Subcutaneous abdominal adipose tissue (tissue), 5 donors: ENCODE results near the gene ZNF823.
"Not testable (repeated sequence)": the region's sequence is repeated elsewhere in the genome, so short reads cannot be mapped to it uniquely, and the experiment has no call there.

Experiments used
- H3K27ac ChIP-seq: one replicate; pipeline ENCODE4 v1.7.0; 2013; ENCODE audit warnings: low read depth, mild to moderate bottlenecking, inconsistent platforms, low read length, moderate library complexity
- H3K27me3 ChIP-seq, 5 donors: one replicate each; pipeline ENCODE4 v1.7.0; 2013; ENCODE audit warnings: low read length in 5 of 5, inconsistent platforms in 1 of 5; ENCODE audit not compliant: control insufficient read depth in 5 of 5, insufficient read depth in 4 of 5
- H3K36me3 ChIP-seq, 5 donors: one replicate each; pipeline ENCODE4 v1.7.0; 2013; ENCODE audit warnings: low read length in 5 of 5; ENCODE audit not compliant: control insufficient read depth in 5 of 5, insufficient read depth in 5 of 5
- H3K4me1 ChIP-seq, 5 donors: one replicate each; pipeline ENCODE4 v1.7.0; 2013; ENCODE audit warnings: low read length in 5 of 5, mild to moderate bottlenecking in 3 of 5, moderate library complexity in 1 of 5; ENCODE audit not compliant: control insufficient read depth in 5 of 5, insufficient read depth in 5 of 5
- H3K4me3 ChIP-seq, 5 donors: one replicate each; pipeline ENCODE4 v1.7.0; 2013; ENCODE audit warnings: low read length in 5 of 5, low read depth in 1 of 5
- H3K9ac ChIP-seq, 5 donors: one replicate each; pipeline ENCODE4 v1.7.0; 2013; ENCODE audit warnings: low read length in 5 of 5, mild to moderate bottlenecking in 4 of 5, moderate library complexity in 3 of 5
- H3K9me3 ChIP-seq, 5 donors: one replicate each; pipeline ENCODE4 v1.7.0; 2013; ENCODE audit warnings: low read length in 5 of 5; ENCODE audit not compliant: control insufficient read depth in 5 of 5
- donor health status: healthy.
- donor health status: healthy.
- donor health status: healthy.
- donor health status: healthy.
- donor health status: healthy.

The ZNF823 gene

GRCh38 chr19:11685676-11686650 lies 52.8 kb downstream of the ZNF823 start:
- Histone ChIP-seq H3K9ac (no peak overlapping the region), H3K4me1 (peaks cover 0 to 2% (median 0%) of the 10 kb centered on the region in 5 donors), H3K36me3 (peaks cover 0 to 14% (median 4%) of the 10 kb centered on the region in 5 donors), H3K27ac (no peak overlapping the region), H3K27me3 (no peaks in the 10 kb centered on the region), H3K4me3 (peak overlapping the region in 2 of 5 donors; percentile 6 to 7), H3K9me3 (peaks cover 16 to 40% (median 29%) of the 10 kb centered on the region in 5 donors)

DNA sequence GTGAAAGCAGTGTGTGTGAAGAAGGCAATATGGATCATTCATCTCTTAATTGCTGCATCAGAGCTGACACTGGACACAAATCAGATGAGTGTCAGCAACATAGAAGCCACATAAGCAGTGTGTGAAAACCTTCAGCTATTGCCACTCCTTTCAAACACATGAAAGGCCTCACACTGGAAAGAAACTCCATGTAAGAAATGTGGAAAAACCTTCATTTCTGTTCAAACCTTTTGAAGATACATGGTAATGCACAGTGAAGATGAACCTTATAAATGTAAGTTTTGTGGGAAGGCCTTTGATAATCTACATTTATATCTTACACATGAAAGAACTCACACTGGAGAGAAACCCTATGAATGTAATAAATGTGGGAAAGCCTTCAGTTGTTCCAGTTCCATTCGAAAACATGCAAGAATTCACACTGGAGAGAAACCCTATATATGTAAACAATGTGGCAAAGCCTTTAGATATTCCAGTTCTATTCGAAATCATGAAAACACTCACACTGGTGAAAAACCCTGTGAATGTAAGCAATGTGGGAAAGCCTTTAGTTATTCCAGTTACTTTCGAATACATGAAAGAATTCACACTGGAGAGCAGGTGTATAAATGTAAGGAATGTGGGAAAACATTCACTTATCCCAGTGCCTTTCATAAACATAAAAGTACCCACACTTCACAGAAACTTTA lies 53.6 kb downstream of the ZNF823 start:
- peaks cover 0 to 2% (median 0%) of the 10 kb centered on the region in 5 donors for H3K4me1 ChIP-seq
- H3K27me3 ChIP-seq: no peaks in the 10 kb centered on the region
- H3K4me3 ChIP-seq: peak overlapping the region in 3 of 5 donors; percentile 7 to 32 (median 13)
- no peak overlapping the region for H3K27ac ChIP-seq
- peaks cover 17 to 49% (median 37%) of the 10 kb centered on the region in 5 donors for H3K9me3 ChIP-seq
- peaks cover 0 to 15% (median 4%) of the 10 kb centered on the region in 5 donors for H3K36me3 ChIP-seq
- no peak overlapping the region for H3K9ac ChIP-seq

GRCh38 chr19:11680689-11681302 lies 58.0 kb downstream of the ZNF823 start:
- H3K27ac ChIP-seq: no peak overlapping the region
- peaks cover 0 to 2% (median 0%) of the 10 kb centered on the region in 5 donors for H3K4me1 ChIP-seq
- peaks cover 0 to 13% (median 4%) of the 10 kb centered on the region in 5 donors for H3K36me3 ChIP-seq
- peaks cover 13 to 41% (median 31%) of the 10 kb centered on the region in 5 donors for H3K9me3 ChIP-seq
- no peak overlapping the region for H3K4me3 ChIP-seq
- H3K27me3 ChIP-seq: no peaks in the 10 kb centered on the region
- no peak overlapping the region for H3K9ac ChIP-seq

DNA sequence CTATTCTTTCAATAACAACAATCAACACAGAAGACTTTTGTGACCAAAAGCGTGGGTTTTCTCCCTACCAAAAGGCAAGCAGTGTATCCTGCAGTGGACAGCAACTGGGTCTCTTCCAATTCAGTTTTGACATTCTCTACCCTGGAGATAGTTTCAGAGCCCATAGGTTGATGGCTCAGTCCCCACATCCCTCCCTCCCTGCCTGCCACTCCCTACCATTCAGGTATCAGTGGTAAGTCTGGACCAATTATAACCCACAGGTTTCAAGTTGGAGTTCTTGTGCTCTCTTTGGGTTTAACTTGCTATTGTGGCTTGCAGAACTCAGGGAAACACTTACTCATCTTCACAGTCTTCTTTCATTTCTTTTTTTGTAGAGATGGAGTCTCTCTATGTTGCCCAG lies 60.2 kb downstream of the ZNF823 start:
- Histone ChIP-seq H3K36me3 (peaks cover 0 to 8% (median 0%) of the 10 kb centered on the region in 5 donors), H3K27ac (no peak overlapping the region), H3K4me1 (peaks cover 0 to 16% (median 8%) of the 10 kb centered on the region in 5 donors), H3K9me3 (peaks cover 2 to 21% (median 14%) of the 10 kb centered on the region in 5 donors), H3K4me3 (no peak overlapping the region), H3K27me3 (peaks cover 0 to 8% (median 7%) of the 10 kb centered on the region in 5 donors), H3K9ac (no peak overlapping the region)

- Histone ChIP-seq H3K4me1 (peaks cover 0 to 20% (median 11%) of the 10 kb centered on the region in 5 donors), H3K9me3 (peaks cover 2 to 18% (median 14%) of the 10 kb centered on the region in 5 donors)
- H3K9ac ChIP-seq, H3K27me3 ChIP-seq, H3K4me3 ChIP-seq, H3K36me3 ChIP-seq, H3K27ac ChIP-seq: not testable (repeated sequence)
These were observed 61.8 kb downstream of the ZNF823 start for GRCh38 chr19:11676661-11677600.

DNA sequence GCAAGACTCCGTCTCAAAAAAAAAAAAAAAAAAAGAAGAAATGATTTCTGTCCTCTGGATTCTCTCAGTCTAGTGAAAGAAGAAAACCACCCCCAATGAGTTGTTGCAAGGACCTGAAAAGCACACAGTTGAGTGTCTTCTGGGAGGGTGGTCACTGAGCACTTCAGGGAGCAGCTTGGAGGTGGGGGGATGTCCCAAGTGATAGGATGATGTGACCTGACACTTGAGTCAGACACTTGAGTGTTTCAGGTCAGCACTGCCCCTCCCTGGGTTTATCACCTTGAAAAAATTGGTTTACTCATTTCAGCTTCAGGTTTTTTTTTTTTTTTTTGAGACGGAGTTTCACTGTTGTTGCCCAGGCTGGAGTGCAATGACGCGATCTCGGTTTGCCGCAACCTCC lies 63.2 kb downstream of the ZNF823 start:
- Histone ChIP-seq H3K27me3 (peaks cover 0 to 8% (median 7%) of the 10 kb centered on the region in 5 donors), H3K4me1 (peaks cover 0 to 20% (median 11%) of the 10 kb centered on the region in 5 donors), H3K9ac (no peak overlapping the region), H3K36me3 (peaks cover 0 to 3% (median 0%) of the 10 kb centered on the region in 5 donors), H3K4me3 (no peak overlapping the region), H3K9me3 (peaks cover 0 to 10% (median 8%) of the 10 kb centered on the region in 5 donors), H3K27ac (no peak overlapping the region)

DNA sequence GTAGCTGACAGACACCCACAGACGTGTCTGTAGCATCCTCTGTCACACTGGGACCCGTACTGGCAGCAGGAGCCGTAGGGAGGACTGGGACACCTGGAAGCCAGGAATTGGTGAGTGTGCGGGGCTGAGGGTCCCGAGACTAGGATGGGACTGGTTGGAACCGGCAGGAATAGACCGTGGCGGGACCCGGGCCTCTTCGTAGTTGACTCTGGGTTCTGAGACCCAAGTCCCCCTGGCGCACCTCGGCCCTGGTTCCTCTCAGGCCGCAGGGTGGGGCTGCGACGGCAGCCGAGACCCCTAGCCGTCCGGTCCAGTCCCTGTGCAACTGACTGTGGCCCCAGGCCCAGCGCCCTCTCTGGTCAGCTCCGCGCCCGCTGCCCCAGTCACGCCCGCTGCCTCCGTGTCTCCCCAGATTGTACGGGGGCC lies 64.7 kb downstream of the ZNF823 start:
- peaks cover 0 to 20% (median 11%) of the 10 kb centered on the region in 5 donors for H3K4me1 ChIP-seq
- no peaks in the 10 kb centered on the region for H3K9me3 ChIP-seq
- no peak overlapping the region for H3K27ac ChIP-seq
- H3K36me3 ChIP-seq: no peaks in the 10 kb centered on the region
- H3K4me3 ChIP-seq: peak overlapping the region; percentile 60 to 83 (median 74)
- H3K27me3 ChIP-seq: peaks cover 0 to 8% (median 7%) of the 10 kb centered on the region in 5 donors
- H3K9ac ChIP-seq: peak overlapping the region in 2 of 5 donors; percentile 43 to 61

- H3K9ac ChIP-seq: peak overlapping the region in 2 of 5 donors; percentile 43 to 61
- no peaks in the 10 kb centered on the region for H3K9me3 ChIP-seq
These were observed 65.1 kb downstream of the ZNF823 start for GRCh38 chr19:11673608-11674041.

More at GRCh38 chr19:11673608-11674041, 65.1 kb downstream of the ZNF823 start:
- no peak overlapping the region for H3K27ac ChIP-seq
- H3K4me3 ChIP-seq: peak overlapping the region; percentile 60 to 83 (median 74)
- peaks cover 0 to 8% (median 7%) of the 10 kb centered on the region in 5 donors for H3K27me3 ChIP-seq
- no peaks in the 10 kb centered on the region for H3K36me3 ChIP-seq
- H3K4me1 ChIP-seq: peaks cover 0 to 20% (median 11%) of the 10 kb centered on the region in 5 donors
